NCI-H226 (cell line): ENCODE data around the gene ABLIM2.

ENCODE experiments used
- DNase-seq: peaks from one replicate; pipeline ENCODE4 v3.0.0-alpha.2; 2015

The ABLIM2 gene

DNA sequence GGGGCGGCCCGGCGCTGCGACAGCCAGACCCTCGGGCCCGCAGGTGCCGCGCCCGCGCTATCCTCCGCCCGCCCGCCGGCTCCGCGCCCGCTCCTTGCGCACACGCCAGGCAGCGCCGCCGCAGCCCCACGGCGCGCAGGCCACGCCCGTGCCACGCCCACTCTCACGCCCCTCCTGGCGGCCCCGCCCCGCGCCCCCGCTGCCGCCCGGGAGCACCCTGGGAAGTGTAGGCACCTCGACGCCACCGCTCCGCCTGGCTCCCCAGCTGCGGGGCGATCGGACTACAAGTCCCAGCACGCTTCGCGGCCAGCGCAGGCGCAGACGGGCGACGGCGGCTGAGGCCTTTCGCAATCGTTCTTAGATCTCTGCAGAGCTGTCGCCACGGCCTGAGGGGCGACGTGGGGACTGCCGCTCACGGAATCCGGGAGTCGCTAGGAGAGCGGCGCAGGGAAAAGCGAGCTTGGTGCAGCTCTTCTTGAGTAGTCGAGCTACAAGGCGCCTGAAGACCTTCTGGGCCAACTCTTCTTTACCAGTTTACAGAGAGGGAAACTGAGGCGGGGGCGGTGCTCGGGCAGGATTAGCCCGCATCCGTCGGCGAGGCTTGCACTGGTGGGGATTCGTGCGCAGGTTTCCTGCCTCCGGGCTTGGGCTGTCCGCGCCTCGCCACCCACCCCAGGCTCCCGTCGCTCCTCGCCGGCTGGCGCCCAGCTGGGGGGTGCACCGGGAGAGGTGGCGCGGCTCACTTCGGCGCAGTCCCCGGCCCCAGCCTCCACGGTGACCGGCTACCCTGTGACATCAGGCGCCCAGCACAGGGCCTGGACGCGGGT, at the start of gene ABLIM2:
Gene ABLIM2, minus strand, starts transcription at position 104 of the 827 bp plus-strand sequence. CDS start 124 bp downstream, outside the sequence.
- peak; percentile 84 for DNase-seq

DNA sequence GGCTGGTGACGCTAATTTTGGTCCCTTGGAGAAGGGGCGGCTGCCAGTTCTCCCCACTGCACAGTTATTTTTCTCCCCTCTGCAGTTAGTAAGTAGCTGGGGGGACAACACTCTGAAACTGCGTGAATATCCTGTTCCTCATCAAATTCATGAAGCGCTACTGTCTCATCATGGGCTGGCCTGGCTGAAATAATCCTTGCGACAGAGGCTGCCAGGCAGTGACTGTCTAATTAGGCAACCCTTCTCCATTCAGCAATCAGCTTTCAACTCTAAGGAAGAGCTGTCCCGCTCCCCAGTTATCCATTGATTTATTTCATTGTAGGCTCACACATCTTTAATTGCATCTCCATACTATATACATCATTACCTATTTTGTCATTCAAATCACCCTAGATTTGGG, 48.7 kb upstream of the ABLIM2 start:
- no peak for DNase-seq

DNA sequence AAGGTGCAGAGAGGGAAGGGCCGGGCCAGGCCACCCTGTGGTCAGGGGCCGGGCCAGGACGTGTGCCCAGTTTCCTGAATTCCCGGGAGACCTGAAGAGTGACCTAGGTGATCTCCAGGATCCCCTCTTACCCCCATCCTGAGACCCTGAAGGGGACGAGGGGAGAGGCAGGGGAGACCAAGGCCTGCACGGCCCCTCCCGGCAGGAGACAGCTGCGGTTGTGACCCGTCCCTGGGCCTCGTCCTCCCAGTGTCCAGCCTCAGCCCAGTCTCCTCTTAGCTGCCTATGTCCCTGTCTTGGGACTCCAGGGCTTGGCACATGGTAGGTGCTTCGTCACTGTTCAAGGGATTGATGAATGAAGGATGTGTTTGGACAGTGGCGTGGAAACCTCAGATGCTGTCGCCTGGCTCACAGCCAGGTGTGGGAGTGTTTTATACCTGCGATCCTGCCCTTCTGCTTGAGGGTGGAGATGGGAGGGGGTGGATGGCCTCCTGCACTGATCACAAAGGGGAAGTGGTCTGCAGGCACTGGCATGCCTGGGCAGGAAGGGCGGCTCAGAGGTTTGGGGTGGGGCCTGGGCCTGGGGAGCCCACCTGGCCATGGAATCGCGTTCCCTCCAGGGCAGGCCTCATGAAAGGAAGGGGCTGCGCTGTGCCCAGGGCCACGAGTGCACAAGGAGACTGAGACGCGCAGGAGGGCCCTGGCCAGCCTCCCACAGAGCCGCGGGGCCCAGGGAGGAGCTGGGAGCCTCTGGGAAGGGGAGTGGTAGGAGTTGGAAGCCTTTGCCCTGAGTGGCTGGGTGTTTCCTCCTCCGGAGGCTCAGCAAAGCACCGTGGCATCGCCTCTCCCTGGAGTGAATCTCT, 47.4 kb upstream of the ABLIM2 start:
- peak; percentile 82 for DNase-seq

DNA sequence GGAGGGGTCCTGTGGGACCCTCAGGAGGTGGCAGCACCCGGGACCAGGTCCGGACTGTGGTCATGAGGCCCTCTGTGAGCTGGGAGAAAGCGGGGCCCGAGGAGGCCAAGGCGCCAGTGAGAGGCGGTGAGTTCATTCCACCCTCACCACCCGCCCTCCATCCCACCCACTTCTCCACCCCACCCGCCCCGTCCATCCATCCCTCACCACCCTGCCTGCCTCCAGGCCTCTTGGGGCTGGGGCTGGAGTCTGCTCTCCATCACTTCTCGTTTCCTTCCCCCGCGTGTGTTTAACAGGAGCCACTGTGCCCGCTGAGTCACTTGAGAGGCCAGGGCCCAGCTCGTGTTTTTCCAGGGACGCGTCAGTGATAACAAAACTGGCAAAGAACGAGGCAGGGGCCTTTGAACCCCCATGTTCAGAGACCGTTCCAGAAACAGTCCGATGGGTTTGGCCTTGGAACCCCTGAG, 46.7 kb upstream of the ABLIM2 start:
- peak; percentile 73 for DNase-seq

DNA sequence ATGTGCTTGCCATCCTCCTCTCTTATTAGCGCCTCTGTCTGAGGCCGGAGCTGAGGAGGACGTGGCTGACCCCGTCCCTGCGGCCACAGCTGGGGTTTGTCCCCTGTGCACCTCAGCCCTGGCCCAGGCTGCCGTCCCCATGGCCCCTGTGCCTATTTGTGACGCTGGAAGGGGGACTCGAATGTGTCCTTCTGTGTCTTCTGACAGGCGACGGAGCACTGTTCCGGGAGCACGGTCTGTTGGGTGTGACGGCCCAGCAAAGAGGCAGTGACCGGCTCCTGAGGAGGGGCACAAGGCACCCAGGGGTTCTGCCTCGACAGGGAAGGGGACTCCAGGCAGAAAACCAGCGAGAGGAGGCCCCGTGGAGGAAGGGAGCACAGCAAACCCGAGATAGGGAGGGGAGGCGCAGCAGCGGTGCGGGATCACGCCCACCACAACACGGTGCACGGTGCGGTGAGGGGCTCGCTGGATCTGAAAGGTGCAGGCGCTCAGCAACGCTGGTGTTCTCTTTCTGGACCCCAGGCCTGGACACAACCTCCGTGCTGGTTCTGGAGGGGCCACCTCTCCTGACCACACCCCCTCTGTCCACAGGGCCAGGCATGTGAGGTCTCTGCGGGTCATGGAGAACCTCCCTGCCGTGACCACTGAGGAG, 46.1 kb upstream of the ABLIM2 start:
- DNase-seq = no peak

DNA sequence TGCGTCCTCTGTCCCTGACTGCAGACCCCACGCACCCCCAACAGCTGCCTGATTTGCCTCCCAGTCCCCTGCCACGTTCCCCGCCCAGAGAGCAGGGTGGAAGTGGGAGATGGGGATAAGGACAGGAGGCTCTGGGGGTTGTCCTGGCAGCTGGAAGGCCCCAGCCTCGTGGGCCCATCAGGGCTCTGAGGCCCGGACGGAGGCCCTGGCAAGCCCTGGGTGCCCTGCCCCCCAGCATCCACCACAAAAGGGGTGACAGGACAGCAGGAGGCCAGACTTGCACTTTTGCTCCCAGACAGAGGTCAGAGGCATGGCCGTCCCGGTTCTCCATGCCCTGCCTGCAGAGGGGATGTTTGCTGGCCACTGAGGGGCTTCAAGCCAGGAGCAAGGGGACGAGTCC, 45.2 kb upstream of the ABLIM2 start:
- no peak for DNase-seq

DNA sequence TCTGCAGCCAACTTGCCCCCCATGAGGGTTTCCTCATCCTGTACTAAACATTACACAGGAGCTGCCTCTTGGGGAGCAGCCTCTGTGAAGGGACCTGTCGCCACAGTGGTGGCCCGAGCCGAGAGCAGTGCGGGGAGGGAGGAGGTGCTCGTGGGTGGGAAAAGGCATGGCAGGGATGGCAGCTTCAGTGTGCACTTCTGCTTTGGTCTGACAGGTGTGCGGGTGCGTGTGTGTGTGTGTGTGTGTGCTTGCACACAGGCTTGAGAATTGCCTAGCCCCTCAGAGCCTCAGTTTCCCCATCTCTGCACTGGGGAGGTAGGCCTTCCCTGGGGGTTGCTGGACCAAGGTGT, 44.4 kb upstream of the ABLIM2 start:
- DNase-seq = no peak

DNA sequence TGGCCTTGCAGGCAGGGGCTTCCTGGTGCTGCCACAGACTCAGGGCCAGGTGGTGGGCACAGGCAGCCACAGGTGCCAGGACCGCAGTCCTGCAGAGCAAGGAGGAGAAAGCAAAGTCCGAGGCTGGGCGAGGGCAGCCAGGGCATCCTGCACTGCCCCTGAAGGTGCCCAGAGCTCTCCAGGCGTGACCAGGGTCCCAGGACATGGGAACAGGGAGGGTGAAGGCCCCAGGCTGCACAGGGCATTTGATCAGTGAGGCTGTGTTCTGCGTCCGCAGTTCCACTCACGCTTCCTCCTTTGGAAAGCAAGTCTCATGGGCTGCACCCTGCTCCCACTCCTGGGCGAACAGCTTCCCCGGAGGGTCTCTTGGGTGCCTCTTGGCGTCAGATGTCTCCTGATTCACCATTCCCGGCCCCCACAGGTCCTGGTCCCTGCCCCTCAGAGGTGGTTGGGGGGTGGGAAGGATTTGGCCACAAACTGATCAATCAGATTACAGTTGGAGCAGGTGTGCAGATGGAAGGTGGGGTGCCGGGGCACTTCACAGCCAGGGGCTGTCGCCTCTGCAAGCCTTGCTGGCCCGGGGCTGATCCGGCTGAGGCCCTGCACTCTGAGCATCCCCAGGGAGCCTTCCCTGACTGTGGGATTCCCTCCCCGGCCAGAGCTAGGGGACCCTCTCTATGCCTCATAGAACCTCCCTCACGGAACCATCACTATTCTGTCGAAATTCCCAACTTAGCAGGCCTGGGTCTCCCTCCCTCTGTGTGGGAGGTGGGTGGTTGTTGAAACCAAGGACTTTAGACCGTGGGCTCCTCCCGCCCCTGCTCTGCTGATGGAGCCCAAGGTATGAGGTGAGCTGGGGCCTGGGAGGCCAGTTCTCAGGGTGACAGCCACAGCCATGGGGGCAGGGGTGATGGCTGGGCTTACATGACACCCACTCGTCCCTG, 43.8 kb upstream of the ABLIM2 start:
- DNase-seq = no peak

DNA sequence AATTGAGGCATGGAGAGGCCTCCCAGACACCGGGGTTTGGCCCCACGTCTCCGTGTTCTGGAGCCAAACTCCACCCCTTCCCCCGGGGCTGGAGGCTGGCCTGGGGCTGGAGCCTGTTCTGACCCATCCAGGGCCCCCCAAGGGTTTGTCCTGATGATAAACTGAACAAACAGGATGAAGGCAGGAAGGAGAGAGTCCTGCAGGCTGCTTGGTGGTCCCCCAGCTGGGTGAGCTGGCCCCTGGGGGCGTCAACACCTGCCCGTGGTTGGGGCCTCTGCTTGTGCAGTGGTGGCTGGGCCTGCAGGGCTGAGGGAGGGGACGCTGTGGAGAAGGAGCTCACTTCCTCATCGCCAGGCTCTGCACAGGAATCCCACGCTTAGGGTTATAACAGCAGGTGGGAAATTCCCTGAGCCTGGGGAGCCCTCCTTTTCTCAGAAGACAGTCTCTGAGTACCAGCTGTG, 42.7 kb upstream of the ABLIM2 start:
- DNase-seq = no peak

DNA sequence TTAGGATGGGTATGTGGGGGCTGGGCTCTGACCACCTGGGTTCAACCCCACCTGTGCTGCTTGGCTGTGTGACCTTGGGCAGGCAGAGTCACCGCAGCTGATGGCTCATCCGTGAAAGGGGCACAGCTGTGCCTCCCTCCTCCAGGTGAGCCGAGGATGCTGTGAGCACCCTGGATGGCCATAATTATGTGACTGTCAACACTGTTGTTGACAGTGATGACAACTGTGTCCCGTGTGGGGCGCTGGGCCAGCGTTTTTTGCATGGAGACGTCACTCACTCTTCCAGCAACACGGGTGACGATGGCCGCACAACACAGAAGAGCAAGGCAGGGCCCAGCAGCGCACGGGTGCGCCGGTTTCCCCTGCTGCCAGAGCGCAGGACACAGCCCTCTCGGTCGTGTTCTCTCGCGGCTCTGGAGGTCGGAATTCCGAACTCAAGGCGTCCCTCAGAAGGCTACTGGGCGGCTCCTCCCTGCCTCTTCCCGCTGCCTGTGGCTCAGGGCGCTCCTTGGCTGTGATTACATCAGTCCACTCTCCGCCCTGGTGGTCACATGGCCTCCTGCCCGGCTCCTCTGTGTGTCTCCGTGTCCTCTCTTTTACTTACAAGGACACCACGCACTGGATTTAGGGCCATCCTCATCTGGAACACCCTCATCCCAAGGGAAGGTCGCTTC, 41.8 kb upstream of the ABLIM2 start:
- peak; percentile 72 for DNase-seq

DNA sequence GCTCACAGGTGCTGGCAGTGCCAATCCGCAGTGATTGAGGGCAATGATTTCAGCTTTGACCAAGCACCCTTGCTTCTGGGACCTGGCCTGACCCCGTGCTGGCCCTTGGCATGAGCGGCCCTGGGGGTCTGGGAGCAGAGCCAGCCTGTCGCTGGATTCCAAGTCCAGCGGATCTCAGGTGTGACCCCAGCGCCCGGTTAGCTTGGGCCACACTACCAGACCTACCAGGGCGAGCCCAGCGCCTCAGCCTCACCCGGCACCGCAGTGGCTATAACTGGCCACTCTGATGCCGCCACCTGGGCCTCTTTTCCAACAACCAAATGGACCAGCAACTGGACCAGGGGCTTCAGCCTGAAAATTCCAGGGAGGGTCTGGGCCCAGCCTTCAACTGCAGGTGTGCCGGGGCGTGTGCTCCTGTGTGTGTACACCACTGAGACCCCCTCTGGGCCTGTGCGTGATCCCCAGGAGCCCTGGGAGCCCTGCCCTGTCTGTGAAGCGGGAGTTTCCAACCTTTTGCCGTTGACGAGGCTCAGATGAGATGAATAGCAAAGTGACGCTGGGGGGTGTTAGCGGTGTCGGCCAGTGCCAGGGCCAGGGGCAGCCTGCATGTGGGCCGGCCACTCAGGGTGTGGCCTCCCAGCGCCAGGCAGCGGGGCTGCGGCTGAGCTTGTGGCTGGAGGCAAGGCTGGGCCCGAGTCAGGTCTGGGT, 41.1 kb upstream of the ABLIM2 start:
- peak; percentile 55 for DNase-seq

DNA sequence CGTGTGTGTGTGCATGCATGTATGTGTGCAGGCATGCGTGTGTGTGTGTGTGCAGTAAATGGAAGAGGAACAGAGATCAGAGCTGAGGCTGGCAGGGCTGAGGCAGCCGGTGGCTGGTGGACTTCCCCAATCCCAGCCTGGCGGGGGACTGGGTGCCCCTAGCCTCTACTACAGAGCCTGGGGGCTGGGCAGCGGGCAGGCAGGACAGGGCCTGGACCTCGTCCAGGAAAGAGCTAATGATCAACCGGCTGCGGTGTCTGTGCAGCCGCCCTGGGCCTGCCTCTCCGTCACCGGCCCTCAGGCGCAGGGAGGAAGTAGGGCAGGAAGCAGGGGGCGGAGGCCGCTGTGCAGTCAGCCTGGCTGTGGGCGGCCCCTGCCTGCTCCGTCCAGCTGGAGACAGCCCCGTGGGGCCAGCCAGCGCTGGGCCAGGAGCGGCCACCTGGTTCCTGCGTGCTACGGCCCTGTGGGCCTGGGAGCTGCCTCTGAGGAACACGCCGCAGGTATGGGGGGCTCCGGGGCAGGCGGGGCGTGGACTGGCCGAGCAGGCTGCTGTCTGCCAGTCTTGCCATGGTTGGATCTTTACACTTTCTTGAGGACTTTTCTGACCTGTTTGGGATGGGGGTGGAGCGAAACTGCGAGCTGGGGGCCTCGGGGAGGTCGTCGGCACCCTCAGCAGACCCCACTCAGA, 40.4 kb upstream of the ABLIM2 start, which contains the start of gene SH3TC1:
Gene SH3TC1, plus strand, starts transcription at position 385 of the 688 bp plus-strand sequence. CDS start 5,905 bp downstream, outside the sequence.
- peak; percentile 92 for DNase-seq

DNA sequence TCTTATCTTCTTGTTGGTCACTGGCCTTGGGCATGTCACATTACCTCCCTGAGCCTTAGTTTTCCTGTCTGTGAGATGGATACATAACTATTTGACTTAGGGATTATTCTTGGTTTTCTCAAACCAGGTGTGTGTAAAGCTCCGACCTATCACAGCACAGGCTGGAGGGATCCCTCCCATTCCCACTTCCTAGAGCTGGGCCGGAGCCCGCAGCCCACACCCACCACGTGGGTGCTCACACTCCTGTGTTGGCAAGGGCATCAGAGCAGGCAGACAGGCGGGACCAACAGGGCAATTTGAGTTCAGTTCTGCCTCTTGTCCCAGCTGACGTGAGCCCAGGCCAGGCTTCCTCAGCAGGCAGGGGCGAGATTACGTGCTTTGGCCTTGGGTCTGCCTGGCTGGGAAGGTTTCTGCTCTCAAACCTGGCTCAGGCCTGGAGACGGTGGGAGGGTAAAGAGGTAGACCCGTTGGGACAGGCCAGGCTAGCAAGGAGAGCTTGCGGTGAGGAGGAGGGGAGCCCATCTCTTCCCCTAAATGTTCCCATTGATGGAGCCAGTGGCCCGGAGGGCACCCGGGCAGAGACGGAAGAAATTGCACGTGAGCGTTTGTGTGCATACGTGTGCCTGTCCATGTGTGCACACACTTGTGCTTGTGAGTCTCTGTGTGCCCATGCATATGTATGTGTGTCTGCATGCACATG, 39.7 kb upstream of the ABLIM2 start:
- no peak for DNase-seq

DNA sequence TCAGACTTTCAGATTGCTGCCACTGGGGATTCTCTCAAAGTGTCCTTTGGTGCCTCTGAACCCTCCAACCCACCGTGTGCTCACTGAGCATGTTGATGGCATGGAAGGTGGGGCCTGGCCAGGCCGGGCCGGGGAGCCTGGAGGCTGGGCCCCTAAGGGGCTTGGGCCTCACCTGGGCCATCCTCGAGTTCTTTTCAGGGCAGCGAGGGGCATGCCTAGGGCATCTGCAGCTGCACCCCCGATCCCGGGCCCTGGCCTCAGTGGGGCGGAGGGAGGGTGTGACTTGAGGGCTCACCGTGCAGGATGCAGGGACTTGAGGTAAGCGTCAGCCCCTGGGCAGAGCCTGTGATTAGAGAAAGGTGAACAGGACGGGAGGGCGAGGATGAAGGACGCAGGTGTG, 38.9 kb upstream of the ABLIM2 start:
- DNase-seq = no peak

DNA sequence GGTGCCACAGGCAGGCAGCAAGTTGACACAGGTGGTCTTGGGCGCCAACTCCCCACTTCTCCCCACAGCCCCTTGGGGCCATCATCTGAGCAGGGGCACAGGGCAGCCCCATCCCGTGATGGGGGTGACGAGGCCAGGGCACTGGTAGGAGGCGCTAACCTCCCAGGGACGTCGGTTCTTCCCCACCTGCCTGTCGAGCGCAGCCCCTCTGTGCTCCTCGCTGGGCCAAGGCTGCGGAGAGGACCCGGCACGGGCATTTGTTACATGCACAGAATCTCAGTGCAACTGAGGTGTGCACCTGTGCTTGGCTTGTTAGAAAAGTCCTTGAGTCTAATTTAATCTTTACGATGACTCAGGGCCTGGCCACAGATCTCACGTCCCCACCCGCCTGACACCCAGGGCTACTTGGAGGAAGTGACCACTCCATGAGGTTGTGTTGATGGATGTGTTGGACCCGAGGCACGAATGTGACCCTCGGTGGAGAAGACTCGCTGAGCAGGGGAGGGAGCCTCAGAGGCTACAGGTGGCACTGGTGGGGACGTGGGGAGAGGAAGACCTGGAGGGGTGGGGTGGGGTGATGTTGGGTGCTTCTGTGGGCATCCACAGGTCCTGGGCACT, 37.3 kb upstream of the ABLIM2 start:
- no peak for DNase-seq

DNA sequence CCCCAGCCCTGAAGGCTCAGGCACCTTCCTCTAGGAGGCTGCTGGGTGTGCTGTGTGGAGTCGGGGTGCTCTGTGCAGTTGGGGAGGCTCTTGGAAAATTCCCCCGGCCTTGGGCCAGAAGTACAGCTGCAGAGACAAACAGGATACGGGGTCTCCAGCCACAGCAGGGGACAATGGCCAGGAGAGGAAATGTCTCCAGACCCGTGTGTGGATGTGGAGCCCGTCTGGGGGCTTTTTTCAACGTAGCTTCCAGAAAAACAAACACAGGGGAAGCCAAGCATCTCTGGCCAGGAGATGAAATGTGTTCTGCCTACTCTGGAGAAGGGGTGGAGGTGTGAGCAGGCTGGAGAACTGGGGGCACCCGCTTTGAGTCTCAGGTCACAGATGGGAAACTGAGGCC, 36.8 kb upstream of the ABLIM2 start:
- no peak for DNase-seq

DNA sequence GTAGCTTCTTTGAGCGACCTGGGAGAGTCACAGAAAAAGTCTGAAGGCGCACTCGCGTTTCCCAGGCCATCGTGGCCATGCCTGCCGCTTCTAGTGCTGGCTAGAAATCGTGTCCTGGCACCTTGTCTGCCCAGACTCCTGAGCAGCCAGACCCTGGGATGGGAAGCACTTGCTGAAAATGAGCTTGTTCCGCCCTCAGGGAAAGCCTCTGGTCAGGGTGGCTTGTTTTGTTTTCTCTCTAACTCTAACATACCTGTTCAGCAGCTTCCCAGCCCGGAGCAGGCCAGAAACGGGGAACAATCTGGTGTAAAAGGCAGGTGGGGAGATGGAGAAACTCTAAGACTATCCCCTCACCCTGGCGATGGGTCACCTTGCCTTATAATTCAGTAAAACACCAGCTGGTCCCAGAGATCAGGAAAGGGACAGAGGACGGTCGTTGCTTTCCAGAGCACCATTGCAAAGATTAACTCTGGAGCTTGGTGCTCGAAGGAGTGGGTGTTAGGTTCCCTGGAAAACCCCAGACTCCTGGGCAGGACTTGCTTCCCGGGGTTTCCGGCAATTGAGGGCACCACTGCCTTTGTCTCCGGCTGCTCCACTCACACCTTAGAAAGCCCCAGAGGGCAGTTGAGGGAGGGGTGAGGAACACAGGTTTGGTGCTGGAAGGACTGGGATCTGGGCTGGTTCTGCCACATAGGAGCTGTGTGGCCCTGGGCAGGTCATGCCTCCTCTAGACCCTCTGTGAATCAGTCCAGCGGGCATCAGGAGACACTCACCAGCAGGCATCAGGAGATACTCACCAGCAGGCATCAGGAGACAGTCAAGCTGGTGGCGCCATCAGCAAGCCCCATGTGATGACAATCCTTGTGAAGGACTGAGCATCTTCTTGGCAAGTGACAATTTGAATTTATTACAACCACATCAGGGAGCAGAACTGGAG, 36.0 kb upstream of the ABLIM2 start:
- no peak for DNase-seq
